NCI-H748 (cell line): ENCODE results near the gene NUP214.

ENCODE experiments used
- DNase-seq: peaks from one replicate; lab custom pipeline; 2025; ENCODE audit not compliant: unreplicated experiment; lab: John Stamatoyannopoulos, UW

The NUP214 gene

GRCh38 chr9:131125288-131126058 lies at the start of gene NUP214:
NUP214 (plus strand) TSS chr9:131125586; CDS start chr9:131125705, 119 bp downstream.
- DNase-seq = peak; percentile 99

DNA sequence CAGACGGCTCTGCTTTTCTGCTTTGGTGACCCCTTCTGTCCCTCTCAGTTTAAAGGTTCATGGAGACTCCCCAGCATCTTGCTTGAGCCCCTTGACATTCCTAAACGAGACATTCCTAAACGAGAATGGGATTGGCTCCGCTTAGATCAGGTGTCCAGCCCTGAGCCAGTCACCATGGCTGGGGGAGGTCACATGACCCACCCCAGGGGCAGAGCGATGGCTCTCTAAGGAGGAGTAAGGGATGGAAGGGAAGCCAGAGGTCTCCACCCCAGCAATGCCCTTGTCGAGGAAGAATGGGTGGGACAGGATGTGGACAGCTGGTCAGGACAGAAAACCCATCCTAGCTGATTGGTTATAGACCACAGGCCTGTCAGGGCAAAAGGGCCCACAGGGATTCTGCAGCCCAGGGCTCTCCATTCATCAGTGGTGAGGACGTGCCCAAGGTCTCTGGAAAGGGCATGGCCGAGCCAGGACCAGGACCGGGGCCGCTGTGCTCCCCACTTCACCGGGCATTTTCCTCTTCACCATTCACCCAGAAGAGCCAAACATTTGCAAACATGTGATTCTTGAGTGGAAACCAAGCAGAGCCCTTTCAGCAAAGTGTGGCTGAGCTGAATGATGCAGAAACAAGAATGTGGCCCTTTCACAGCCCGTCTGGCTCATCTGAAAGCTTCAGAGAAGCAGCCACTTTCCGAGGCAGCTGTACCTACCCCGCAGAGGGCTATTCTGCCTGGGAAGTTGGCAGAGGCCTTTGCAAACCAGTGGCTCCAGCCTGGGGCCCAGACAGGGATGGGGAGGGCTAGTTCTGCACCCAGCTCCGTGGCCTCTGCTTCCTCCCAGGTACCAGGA lies 48.8 kb upstream of the NUP214 start:
- DNase-seq = no peak

DNA sequence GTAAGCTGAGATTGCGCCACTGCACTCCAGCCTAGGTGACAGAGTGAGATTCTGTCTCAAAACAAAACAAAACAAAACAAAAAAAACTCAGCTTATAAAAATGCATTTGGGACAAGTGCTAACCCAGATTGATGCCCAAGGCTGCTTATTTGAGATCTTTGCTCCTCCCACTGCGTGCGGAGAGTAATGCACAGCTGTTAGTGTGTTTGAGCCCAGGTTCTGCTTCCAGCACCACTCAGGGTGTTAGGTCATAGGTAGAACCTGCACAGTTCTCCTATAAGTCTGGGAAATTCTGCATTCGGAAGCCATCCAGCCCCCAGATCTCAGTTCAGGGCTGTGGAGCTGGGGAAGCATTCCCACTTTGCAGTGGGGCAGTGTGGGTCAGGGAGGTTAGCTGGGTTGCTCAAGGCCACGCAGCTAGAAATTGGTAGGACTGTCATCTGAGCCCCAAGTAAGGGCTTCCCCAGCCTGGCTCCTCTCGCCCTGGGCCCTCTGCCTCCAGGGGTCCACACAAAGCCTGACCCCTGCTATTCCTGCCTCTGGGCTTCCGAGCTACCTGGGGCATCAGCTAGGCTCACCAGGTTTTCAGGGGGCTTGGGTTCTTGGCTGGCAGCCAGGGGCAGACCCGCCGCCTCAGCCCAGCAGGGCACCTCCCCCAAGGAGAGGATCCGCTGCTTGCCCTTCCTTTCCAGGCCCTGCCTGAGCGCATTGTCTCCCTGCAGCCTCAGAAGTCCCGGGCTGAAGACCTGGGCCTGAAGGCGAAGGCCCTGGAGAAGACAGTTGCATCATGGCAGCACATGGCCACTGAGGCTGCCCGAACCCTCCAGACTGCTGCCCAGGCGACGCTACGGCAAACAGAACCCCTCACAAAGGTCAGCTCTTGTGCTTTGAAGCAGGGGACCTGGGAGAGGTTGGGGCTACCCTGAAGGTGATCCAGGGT lies 46.7 kb upstream of the NUP214 start:
- DNase-seq = no peak

- DNase-seq = no peak
Observed at GRCh38 chr9:131080589-131080988, 44.8 kb upstream of the NUP214 start.

DNA sequence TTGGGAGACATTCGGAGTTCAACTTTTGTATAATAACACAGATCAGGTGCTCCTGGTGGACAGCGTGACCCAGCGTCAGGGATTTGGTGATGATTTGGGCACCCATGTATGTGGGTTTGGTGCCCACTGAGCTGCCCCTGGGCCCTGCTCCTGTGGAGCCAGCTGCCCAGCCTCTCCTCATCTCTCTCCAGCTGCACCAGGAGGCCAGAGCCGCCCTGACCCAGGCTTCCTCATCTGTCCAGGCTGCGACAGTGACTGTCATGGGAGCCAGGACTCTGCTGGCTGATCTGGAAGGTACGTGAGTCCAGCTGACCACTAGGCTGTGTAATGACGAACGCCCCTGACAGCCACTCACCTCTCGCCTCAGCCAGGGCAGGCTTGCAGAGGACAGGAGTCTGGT lies 43.5 kb upstream of the NUP214 start:
- no peak for DNase-seq

- no peak for DNase-seq
Observed at GRCh38 chr9:131082774-131083512, 42.4 kb upstream of the NUP214 start.

- no peak for DNase-seq
Observed at GRCh38 chr9:131084661-131085369, 40.6 kb upstream of the NUP214 start.

DNA sequence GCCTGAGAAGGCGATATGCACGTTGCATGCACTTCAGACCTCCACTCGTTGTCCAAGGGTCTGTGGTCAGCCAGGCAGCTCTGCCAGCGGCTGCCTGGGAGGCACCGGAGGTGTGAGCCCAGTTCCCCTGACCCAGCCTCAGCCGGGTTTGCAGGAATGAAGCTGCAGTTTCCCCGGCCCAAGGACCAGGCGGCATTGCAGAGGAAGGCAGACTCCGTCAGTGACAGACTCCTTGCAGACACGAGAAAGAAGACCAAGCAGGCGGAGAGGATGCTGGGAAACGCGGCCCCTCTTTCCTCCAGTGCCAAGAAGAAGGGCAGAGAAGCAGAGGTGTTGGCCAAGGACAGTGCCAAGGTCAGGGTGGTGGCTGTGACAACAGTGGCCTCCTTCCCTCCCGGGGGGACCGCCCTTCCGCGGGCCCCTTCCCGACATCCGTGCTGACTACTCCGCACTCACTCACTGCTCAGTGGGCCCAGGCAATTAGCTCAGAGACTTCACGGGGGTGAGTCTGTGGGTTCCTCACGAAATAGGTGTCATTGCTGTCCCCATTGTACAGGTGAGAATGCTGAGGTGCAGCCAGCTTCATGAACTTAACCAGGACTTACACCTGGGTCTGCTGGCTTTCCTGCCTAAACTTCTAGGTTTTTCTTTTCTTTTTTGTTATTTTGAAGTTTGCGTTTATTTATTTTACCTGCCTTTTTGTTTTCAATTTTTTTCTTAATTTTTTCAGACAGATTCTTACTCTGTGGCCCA lies 39.8 kb upstream of the NUP214 start:
- no peak for DNase-seq

- no peak for DNase-seq
Observed at GRCh38 chr9:131087354-131087893, 38.0 kb upstream of the NUP214 start.

DNA sequence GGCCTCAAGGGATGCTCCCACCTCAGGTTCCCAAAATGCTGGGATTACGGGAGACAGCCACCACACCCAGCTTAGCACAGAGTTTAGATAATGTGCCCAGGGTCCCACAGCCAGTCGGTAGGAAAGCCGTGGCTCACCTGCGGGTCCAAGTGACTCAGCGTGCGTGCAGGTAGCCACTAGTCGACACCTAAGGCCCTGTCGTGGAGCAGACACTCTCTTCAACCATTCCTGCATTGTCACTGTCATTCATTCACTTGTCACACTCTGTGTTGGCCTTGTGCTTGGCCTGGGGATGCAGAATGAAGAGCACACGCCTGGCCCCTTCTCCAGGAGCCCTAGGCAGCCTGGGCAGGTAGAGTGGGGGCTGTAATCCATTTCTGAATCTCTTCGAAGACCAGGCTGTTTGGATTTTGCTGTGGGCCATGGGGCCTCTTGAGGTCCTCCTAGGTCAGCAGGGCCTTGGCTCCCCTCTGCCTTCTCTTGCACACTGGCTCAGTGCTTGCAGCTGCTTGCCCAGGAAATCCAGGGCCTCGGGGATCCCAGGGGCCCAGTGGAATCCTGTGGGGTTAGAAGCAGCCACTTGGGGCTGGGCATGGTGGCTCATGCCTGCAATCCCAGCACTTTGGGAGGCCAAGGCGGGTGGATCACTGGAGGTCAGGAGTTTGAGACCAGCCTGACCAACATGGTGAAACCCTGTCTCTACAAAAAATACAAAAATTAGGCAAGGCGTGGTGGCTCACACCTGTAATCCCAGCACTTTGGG lies 35.2 kb upstream of the NUP214 start:
- no peak for DNase-seq

DNA sequence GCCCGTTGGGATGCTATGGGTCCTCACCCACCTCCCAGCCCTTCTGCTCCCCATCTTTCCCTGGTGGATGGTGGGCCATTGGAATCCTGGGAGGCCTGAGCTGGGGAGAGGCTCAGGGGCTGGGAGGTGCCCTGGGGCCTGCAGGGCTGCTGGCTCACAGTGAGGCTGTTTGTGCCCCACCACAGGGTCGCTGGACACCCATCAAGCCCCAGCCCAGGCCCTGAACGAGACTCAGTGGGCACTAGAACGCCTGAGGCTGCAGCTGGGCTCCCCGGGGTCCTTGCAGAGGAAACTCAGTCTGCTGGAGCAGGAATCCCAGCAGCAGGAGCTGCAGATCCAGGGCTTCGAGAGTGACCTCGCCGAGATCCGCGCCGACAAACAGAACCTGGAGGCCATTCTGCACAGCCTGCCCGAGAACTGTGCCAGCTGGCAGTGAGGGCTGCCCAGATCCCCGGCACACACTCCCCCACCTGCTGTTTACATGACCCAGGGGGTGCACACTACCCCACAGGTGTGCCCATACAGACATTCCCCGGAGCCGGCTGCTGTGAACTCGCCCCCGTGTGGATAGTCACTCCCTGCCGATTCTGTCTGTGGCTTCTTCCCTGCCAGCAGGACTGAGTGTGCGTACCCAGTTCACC lies 33.9 kb upstream of the NUP214 start:
- no peak for DNase-seq

DNA sequence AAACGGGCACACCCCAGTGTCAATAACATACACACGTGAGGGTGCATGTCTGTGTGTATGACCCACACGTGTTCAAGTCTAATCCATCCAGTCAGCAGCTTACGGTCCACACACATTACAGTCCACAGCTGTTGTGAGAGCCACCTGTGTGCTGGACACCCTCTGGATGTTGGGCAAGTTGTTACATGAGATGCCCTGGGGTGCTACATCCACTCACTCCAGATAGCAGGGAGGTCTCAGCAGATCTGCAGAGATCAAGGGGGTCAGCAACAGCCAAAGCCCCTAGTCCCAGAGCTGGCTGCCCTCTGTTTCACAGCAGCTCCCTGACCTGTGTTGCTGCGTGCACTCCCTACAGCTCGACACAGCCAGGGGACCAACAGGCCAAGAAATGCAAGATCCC lies 33.4 kb upstream of the NUP214 start:
- DNase-seq = no peak

- no peak for DNase-seq
Observed at GRCh38 chr9:131092548-131093440, 32.6 kb upstream of the NUP214 start.

DNA sequence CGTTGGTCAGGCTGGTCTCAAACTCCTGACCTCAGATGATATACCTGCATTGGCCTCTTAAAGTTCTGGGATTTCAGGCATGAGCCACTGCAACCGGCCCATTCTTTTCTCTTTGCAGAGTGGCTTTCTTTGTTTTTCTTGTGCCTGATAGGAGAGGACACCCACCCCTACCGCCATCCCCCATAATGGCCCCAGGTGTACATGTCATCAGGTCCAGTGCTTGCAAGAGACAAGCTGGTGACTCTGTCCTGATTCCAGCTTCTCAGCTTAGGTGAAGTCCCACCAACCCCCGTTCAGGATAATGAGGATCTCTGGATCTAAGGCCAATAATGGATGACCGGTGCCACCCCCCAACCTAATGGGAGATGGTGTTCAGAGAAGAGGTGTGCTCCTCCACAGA lies 31.4 kb upstream of the NUP214 start:
- DNase-seq = no peak

GRCh38 chr9:131094622-131095021 lies 30.8 kb upstream of the NUP214 start:
- no peak for DNase-seq

- DNase-seq = no peak
Observed at GRCh38 chr9:131095666-131096268, 29.6 kb upstream of the NUP214 start.
